Measurements from ENCODE around the gene CCDC87.

The CCDC87 gene

GRCh38 chr11:66614073-66614472, 21.2 kb upstream of the CCDC87 start:
- TF ChIP-seq TEAD4 (IDR thresholded peaks at IDR 0.05) (no peak), EP300 (IDR thresholded peaks at IDR 0.05; ENCODE audit: borderline replicate concordance) (no peak), MAX (IDR thresholded peaks at IDR 0.05) (no peak), ZBTB7A (IDR thresholded peaks at IDR 0.05; ENCODE audit: low read depth) (no peak), USF1 (IDR thresholded peaks at IDR 0.05) (no peak), EGR1 (IDR thresholded peaks at IDR 0.05) (no peak), NFIC (IDR thresholded peaks at IDR 0.05) (no peak), REST (IDR thresholded peaks at IDR 0.05; ENCODE audit: low read depth) (no peak), TCF12 (IDR thresholded peaks at IDR 0.05; ENCODE audit: low read depth) (no peak), CREB1 (IDR thresholded peaks at IDR 0.05; ENCODE audit: low read depth) (no peak), RAD21 (IDR thresholded peaks at IDR 0.05; ENCODE audit: low read depth) (no peak), TAF1 (IDR thresholded peaks at IDR 0.05; ENCODE audit: low read depth) (no peak), FOXM1 (IDR thresholded peaks at IDR 0.05; ENCODE audit: borderline replicate concordance, low read depth) (no peak), CEBPB (IDR thresholded peaks at IDR 0.05) (no peak)

GRCh38 chr11:66612458-66612857, 19.6 kb upstream of the CCDC87 start:
- TF ChIP-seq RAD21 (IDR thresholded peaks at IDR 0.05; ENCODE audit: low read depth) (no peak), EP300 (IDR thresholded peaks at IDR 0.05; ENCODE audit: borderline replicate concordance) (no peak), REST (IDR thresholded peaks at IDR 0.05; ENCODE audit: low read depth) (no peak), TAF1 (IDR thresholded peaks at IDR 0.05; ENCODE audit: low read depth) (no peak), MAX (IDR thresholded peaks at IDR 0.05) (no peak), YY1 (IDR thresholded peaks at IDR 0.05; ENCODE audit: low read depth) (no peak), FOXM1 (IDR thresholded peaks at IDR 0.05; ENCODE audit: borderline replicate concordance, low read depth) (no peak), CEBPB (IDR thresholded peaks at IDR 0.05) (no peak), TEAD4 (IDR thresholded peaks at IDR 0.05) (no peak), TCF12 (IDR thresholded peaks at IDR 0.05; ENCODE audit: low read depth) (no peak), EGR1 (IDR thresholded peaks at IDR 0.05) (no peak), USF1 (IDR thresholded peaks at IDR 0.05) (no peak), NFIC (IDR thresholded peaks at IDR 0.05) (no peak), ZBTB7A (IDR thresholded peaks at IDR 0.05; ENCODE audit: low read depth) (no peak)

GRCh38 chr11:66609721-66610617, 17.1 kb upstream of the CCDC87 start:
- TF ChIP-seq NFIC (IDR thresholded peaks at IDR 0.05): no peak
- TF ChIP-seq CREB1 (IDR thresholded peaks at IDR 0.05; ENCODE audit: low read depth): no peak

- TF ChIP-seq CEBPB (IDR thresholded peaks at IDR 0.05): peak; percentile 37; the same call in 1 of the 2 replicates
- TF ChIP-seq NFIC (IDR thresholded peaks at IDR 0.05): 0 out of 2 replicates have a peak, but pooled peaks have one; percentile 6
- 0 out of 2 replicates have a peak, but pooled peaks have one; percentile 9 for TF ChIP-seq MAX (IDR thresholded peaks at IDR 0.05)
- no peak for TF ChIP-seq EGR1 (IDR thresholded peaks at IDR 0.05)
Observed at GRCh38 chr11:66607126-66607834, 14.4 kb upstream of the CCDC87 start.

GRCh38 chr11:66604155-66604554, 11.3 kb upstream of the CCDC87 start:
- no peak for TF ChIP-seq EGR1 (IDR thresholded peaks at IDR 0.05)
- no peak for TF ChIP-seq TCF12 (IDR thresholded peaks at IDR 0.05; ENCODE audit: low read depth)
- no peak for TF ChIP-seq MAX (IDR thresholded peaks at IDR 0.05)
- no peak for TF ChIP-seq REST (IDR thresholded peaks at IDR 0.05; ENCODE audit: low read depth)
- no peak for TF ChIP-seq TAF1 (IDR thresholded peaks at IDR 0.05; ENCODE audit: low read depth)
- TF ChIP-seq RAD21 (IDR thresholded peaks at IDR 0.05; ENCODE audit: low read depth): no peak
- no peak for TF ChIP-seq CREB1 (IDR thresholded peaks at IDR 0.05; ENCODE audit: low read depth)
- no peak for TF ChIP-seq USF1 (IDR thresholded peaks at IDR 0.05)
- TF ChIP-seq YY1 (IDR thresholded peaks at IDR 0.05; ENCODE audit: low read depth): no peak
- no peak for TF ChIP-seq ZBTB7A (IDR thresholded peaks at IDR 0.05; ENCODE audit: low read depth)
- TF ChIP-seq NFIC (IDR thresholded peaks at IDR 0.05): no peak
- TF ChIP-seq FOXM1 (IDR thresholded peaks at IDR 0.05; ENCODE audit: borderline replicate concordance, low read depth): no peak
- no peak for TF ChIP-seq TEAD4 (IDR thresholded peaks at IDR 0.05)
- no peak for TF ChIP-seq CEBPB (IDR thresholded peaks at IDR 0.05)
- no peak for TF ChIP-seq EP300 (IDR thresholded peaks at IDR 0.05; ENCODE audit: borderline replicate concordance)

Data from Ishikawa (cell line).